ENCODE results near the gene SP2. TPM values are rescaled to one million over a fixed set of nuclear protein-coding genes. Genes with fewer than 3 reads are reported as not detected.
A peak's percentile ranks its signal among the peaks of the same experiment; 100 is the strongest.

SP2 gene
- total RNA-seq, 1 experiment from 2014 or later, result 3.9 TPM

GRCh38 chr17:47862621-47863440 is 33.2 kb upstream of the SP2 start:
- peaks cover 6% of the 10 kb centered on the region for H3F3A ChIP-seq (ENCODE audit: low read length, unreplicated experiment)
- peak overlapping the region; percentile 42 for H3K27ac ChIP-seq (ENCODE audit: low read length)
- ChIA-PET CTCF (interaction anchor here (0.5 to 0.8 kb wide), 2 partner anchors 12 to 108 kb away, joined by 4 to 7 read pairs; partner anchors contain the start of genes CDK5RAP3 and SP6), POLR2A (ENCODE audit: unreplicated experiment) (interaction anchor here (0.6 kb wide), 2 partner anchors 33 to 144 kb away, joined by 3 read pairs; partner anchors contain the start of gene SP2)
- no peaks in the 10 kb centered on the region for H3K9me3 ChIP-seq (ENCODE audit: low read length)
- no peak overlapping the region for H3K4me3 ChIP-seq (ENCODE audit: low read length)
- H3K79me2 ChIP-seq (ENCODE audit: low read length), result no peaks in the 10 kb centered on the region
- no peaks in the 10 kb centered on the region for H3K36me3 ChIP-seq (ENCODE audit: low read depth, low read length)
- peaks cover 28% of the 10 kb centered on the region for H3K4me1 ChIP-seq (ENCODE audit: insufficient read depth, low read length)
- intact Hi-C loops (cut with micrococcal nuclease), result no loop called here
- peak overlapping the region; percentile 59 for H2AFZ ChIP-seq (ENCODE audit: low read length)
- ATAC-seq (peak; percentile 73), DNase-seq (peak; percentile 93)
- H3K4me2 ChIP-seq (ENCODE audit: low read length), result peak overlapping the region; percentile 42
- no peak overlapping the region for H3K9ac ChIP-seq (ENCODE audit: low read length)
- no TSS peak for BruUV-seq (replicated peaks)
- TF ChIP-seq CTCF (conservative IDR thresholded peaks at IDR 0.05; ENCODE audit: low read depth, low read length), result no peak
- no peak for TF ChIP-seq EZH2phosphoT487 (IDR thresholded peaks at IDR 0.05; ENCODE audit: borderline replicate concordance, low read length)
- TF ChIP-seq EZH2 (IDR thresholded peaks at IDR 0.05; ENCODE audit: low read length, unreplicated experiment), result no peak
- no peaks in the 10 kb centered on the region for H4K20me1 ChIP-seq (ENCODE audit: low read length)
- H3K27me3 ChIP-seq (ENCODE audit: low read length), result no peaks in the 10 kb centered on the region
- H3K9me2 ChIP-seq (replicated peaks; ENCODE audit: low read length), result no peaks in the 10 kb centered on the region

GRCh38 chr17:47864791-47865216 is 31.2 kb upstream of the SP2 start:
- Histone ChIP-seq H3K9ac (ENCODE audit: low read length) (0 out of 2 replicates have a peak overlapping the region, but pooled peaks have one; percentile 9), H3K4me2 (ENCODE audit: low read length) (peak overlapping the region; percentile 79), H3K4me3 (ENCODE audit: low read length) (peak overlapping the region; percentile 49), H3F3A (ENCODE audit: low read length, unreplicated experiment) (peaks cover 6% of the 10 kb centered on the region), H3K27me3 (ENCODE audit: low read length) (no peaks in the 10 kb centered on the region), H3K4me1 (ENCODE audit: insufficient read depth, low read length) (peaks cover 28% of the 10 kb centered on the region), H3K9me3 (ENCODE audit: low read length) (no peaks in the 10 kb centered on the region), H3K27ac (ENCODE audit: low read length) (peak overlapping the region; percentile 77), H3K9me2 (replicated peaks; ENCODE audit: low read length) (no peaks in the 10 kb centered on the region), H3K36me3 (ENCODE audit: low read depth, low read length) (no peaks in the 10 kb centered on the region), H2AFZ (ENCODE audit: low read length) (peak overlapping the region; percentile 57), H3K79me2 (ENCODE audit: low read length) (no peaks in the 10 kb centered on the region), H4K20me1 (ENCODE audit: low read length) (no peaks in the 10 kb centered on the region)
- peak; percentile 89 for DNase-seq
- CTCF ChIA-PET, result interaction anchor here (0.6 to 1.0 kb wide), 3 partner anchors 25 to 568 kb away, joined by 3 to 9 read pairs (median 4); partner anchors contain the start of gene CDK5RAP3
- BruUV-seq (replicated peaks), result no TSS peak
- intact Hi-C loops (cut with micrococcal nuclease), result loop anchor here (2.0 kb wide), 1 partner anchor 14 kb away; the partner anchor contains the start of gene SP6
- ATAC-seq, result peak; percentile 69
- TF ChIP-seq EZH2phosphoT487 (IDR thresholded peaks at IDR 0.05; ENCODE audit: borderline replicate concordance, low read length) (no peak), CTCF (conservative IDR thresholded peaks at IDR 0.05; ENCODE audit: low read depth, low read length) (no peak), EZH2 (IDR thresholded peaks at IDR 0.05; ENCODE audit: low read length, unreplicated experiment) (no peak)
- POLR2A ChIA-PET (ENCODE audit: unreplicated experiment), result interaction anchor here (1.0 kb wide), 1 partner anchor 106 kb away, joined by 3 read pairs; no protein-coding TSS in a partner anchor
